ENCODE results near the gene CXCL9. TPM values are rescaled to one million over a fixed set of nuclear protein-coding genes. Genes with fewer than 3 reads are reported as not detected.

CXCL9 gene
- total RNA-seq, 2 donors from 2014 or later: 0.52 to 1.1 TPM

- Histone ChIP-seq H3K27ac (no peak overlapping the region), H3K4me3 (no peak overlapping the region), H3K9ac (ENCODE audit: low read depth in 2 of 2, low read length in 2 of 2) (no peak overlapping the region), H3K36me3 (no peaks in the 10 kb centered on the region), H3K9me3 (no peaks in the 10 kb centered on the region), H3K4me1 (no peaks in the 10 kb centered on the region), H3K27me3 (no peaks in the 10 kb centered on the region)
- intact Hi-C loops (cut with DNase I): no loop called here
- no peak for DNase-seq
- TF ChIP-seq CTCF (IDR thresholded peaks at IDR 0.05): no peak
These were observed 16.8 kb upstream of the CXCL9 start for GRCh38 chr4:76024065-76024464.

GRCh38 chr4:76023389-76023788 lies 16.1 kb upstream of the CXCL9 start, which contains the start of gene CXCL10:
Gene CXCL10, minus strand, starts transcription at chr4:76023497. Its CDS starts 66 bp downstream, at chr4:76023431.
- no peak for TF ChIP-seq CTCF (IDR thresholded peaks at IDR 0.05)
- no peaks in the 10 kb centered on the region for H3K36me3 ChIP-seq
- H3K9me3 ChIP-seq: no peaks in the 10 kb centered on the region
- H3K4me3 ChIP-seq: no peak within 1 kb of the TSS
- no peaks in the 10 kb centered on the region for H3K4me1 ChIP-seq
- DNase-seq: no peak
- H3K27me3 ChIP-seq: no peaks in the 10 kb centered on the region
- intact Hi-C loops (cut with DNase I): no loop called here
- H3K27ac ChIP-seq: no peak within 1 kb of the TSS
- no peak within 1 kb of the TSS for H3K9ac ChIP-seq (ENCODE audit: low read depth in 2 of 2, low read length in 2 of 2)

- Histone ChIP-seq H3K4me1 (no peaks in the 10 kb centered on the region), H3K36me3 (no peaks in the 10 kb centered on the region), H3K9me3 (no peaks in the 10 kb centered on the region), H3K9ac (ENCODE audit: low read depth in 2 of 2, low read length in 2 of 2) (no peak overlapping the region), H3K27me3 (no peaks in the 10 kb centered on the region), H3K4me3 (no peak overlapping the region), H3K27ac (no peak overlapping the region)
- TF ChIP-seq CTCF (IDR thresholded peaks at IDR 0.05): no peak
- intact Hi-C loops (cut with DNase I): no loop called here
- DNase-seq: no peak
These were observed 15.4 kb upstream of the CXCL9 start for GRCh38 chr4:76022677-76023076.

- no peaks in the 10 kb centered on the region for H3K36me3 ChIP-seq
- no peaks in the 10 kb centered on the region for H3K4me1 ChIP-seq
- H3K4me3 ChIP-seq: no peak overlapping the region
- H3K27ac ChIP-seq: no peak overlapping the region
- no peak overlapping the region for H3K9ac ChIP-seq (ENCODE audit: low read depth in 2 of 2, low read length in 2 of 2)
- intact Hi-C loops (cut with DNase I): no loop called here
- DNase-seq: no peak
- H3K9me3 ChIP-seq: no peaks in the 10 kb centered on the region
- H3K27me3 ChIP-seq: no peaks in the 10 kb centered on the region
- TF ChIP-seq CTCF (IDR thresholded peaks at IDR 0.05): no peak
These were observed 14.7 kb upstream of the CXCL9 start for GRCh38 chr4:76022031-76022430.

- TF ChIP-seq CTCF (IDR thresholded peaks at IDR 0.05): no peak
- Histone ChIP-seq H3K27me3 (no peaks in the 10 kb centered on the region), H3K4me3 (no peak overlapping the region), H3K27ac (no peak overlapping the region), H3K4me1 (no peaks in the 10 kb centered on the region), H3K9me3 (no peaks in the 10 kb centered on the region), H3K36me3 (no peaks in the 10 kb centered on the region), H3K9ac (ENCODE audit: low read depth in 2 of 2, low read length in 2 of 2) (no peak overlapping the region)
- intact Hi-C loops (cut with DNase I): no loop called here
- DNase-seq: no peak
These were observed 9.9 kb upstream of the CXCL9 start for GRCh38 chr4:76017056-76017686.

All from colonic mucosa (tissue), 4 donors.